HG03060 (cell line): ENCODE results near the gene RLBP1.
"Not testable (repeated sequence)": the region's sequence is repeated elsewhere in the genome, so short reads cannot be mapped to it uniquely, and the experiment has no call there.

Source experiments
- ATAC-seq: cut with Tn5 transposase; IDR thresholded peaks from one replicate; pipeline ENCODE4 v1.9.1; 2021; ENCODE audit warnings: low read depth, moderate number of reproducible peaks; ENCODE audit not compliant: unreplicated experiment

The RLBP1 gene

DNA sequence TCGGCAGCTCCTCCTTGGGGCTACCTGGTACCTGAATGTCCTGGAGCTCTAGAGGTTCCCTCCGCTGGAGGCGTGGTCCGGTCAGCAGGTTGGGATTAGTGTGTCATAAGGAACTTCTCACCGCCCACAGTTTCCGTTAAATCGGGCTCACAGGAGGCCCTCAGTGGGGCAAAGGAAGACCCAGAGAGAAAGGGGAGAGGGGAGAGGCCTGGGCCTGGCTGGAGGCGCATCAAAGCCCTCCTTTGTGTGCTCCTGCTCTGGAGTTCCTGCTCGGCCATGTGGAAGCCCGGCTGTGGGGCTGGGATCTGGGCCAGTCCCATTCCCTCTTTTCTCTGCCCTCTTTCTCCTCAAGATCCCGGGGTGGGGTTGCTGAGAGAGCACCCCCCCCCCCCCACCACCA lies at the start of gene RLBP1:
Gene RLBP1, minus strand, starts transcription at position 37 of the 400 bp plus-strand sequence. CDS start 2,604 bp downstream, outside the sequence.
- ATAC-seq, result no peak

- ATAC-seq, result not testable (repeated sequence)
Measured at GRCh38 chr15:89250142-89250541, 28.8 kb upstream of the RLBP1 start.

- no peak for ATAC-seq
Measured at GRCh38 chr15:89248584-89248983, 27.2 kb upstream of the RLBP1 start.

- ATAC-seq, result no peak
Measured at GRCh38 chr15:89247446-89247845, 26.1 kb upstream of the RLBP1 start.

DNA sequence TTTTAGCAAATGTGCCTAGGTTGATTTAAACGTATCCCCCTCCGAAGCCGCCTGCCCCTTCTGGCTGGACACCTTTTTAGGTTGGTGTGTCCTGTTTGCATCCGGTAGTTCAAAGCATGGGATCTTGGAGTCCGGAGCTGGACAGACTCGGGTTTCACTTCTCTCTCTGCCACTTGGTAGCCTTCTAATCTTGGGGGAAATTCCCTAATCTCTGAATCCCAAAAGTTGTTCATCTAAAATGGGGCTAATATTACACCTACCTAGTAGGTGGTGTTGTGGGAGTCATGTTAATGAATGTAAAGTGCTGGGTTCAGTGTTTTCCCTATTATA lies 23.2 kb upstream of the RLBP1 start:
- ATAC-seq, result no peak

GRCh38 chr15:89243691-89244573 lies 22.6 kb upstream of the RLBP1 start, which contains the start of gene FANCI:
Gene FANCI (plus strand): TSS chr15:89243979. CDS start chr15:89247648, 3,669 bp downstream.
- ATAC-seq, result peak; percentile 70

- no peak for ATAC-seq
Measured at GRCh38 chr15:89243046-89243690, 21.8 kb upstream of the RLBP1 start.

DNA sequence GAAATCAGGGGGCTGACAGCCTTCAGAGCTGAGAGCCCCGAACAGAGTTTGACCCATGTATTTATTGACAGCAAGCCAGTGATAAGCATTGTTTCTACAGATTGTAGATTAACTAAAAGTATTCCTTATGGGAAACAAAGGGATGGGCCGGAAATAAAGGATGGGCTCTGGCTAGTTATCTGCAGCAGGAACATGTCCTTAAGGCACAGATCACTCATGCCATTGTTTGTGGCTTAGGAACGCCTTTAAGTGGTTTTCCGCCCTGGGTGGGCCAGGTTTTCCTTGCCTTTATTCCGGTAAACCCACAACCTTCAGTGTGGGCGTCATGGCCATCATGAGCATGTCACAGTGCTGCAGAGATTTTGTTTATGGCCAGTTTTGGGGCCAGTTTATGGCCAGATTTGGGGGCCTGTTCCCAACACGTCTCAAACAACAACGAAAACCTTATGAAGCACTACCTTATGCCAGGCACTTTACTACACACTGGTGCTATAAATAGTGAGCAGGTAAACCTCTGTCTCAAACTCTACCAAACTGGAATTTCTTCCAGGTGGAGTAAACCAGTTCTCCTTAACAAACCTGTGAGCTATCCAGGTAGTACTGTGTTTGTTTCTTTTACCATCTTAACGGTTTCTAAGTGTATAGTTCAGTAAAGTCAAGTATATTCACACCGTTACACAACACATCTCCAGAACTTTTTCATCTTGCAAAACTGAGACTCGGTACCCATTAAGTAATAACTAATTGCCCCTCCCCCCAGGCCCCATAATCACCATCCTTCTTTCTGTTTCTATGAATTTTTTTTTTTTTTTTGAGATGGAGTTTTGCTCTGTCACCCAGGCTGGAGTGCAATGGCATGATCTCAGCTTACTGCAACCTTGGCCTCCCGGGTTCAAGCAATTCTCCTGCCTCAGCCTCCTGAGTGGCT lies 18.8 kb upstream of the RLBP1 start:
- ATAC-seq, result not testable (repeated sequence)

DNA sequence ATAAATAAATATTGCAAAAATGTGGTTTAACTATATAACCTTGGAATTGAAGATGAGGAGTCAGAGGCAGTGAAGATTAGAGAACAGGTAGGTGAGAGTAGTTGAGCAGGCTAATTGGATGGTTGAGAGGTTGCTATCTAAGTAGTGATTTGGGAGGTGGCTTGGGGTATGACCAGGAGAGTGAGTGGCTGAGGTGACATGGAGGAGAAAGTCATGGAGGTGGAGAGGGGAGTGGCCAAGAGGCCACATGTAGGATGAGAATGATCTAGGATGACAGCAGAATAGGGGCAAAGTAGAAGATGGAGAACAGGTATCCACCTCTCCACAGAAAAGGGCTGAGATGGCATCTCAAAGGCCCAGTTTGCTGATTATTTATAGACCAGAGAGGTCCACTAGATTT lies 10.5 kb upstream of the RLBP1 start:
- ATAC-seq, result no peak

- no peak for ATAC-seq
Measured at GRCh38 chr15:89230277-89230676, 8.9 kb upstream of the RLBP1 start.

- no peak for ATAC-seq
Measured at GRCh38 chr15:89227425-89227824, 6.0 kb upstream of the RLBP1 start.

- ATAC-seq, result no peak
Measured at GRCh38 chr15:89226359-89227221, 5.2 kb upstream of the RLBP1 start.

DNA sequence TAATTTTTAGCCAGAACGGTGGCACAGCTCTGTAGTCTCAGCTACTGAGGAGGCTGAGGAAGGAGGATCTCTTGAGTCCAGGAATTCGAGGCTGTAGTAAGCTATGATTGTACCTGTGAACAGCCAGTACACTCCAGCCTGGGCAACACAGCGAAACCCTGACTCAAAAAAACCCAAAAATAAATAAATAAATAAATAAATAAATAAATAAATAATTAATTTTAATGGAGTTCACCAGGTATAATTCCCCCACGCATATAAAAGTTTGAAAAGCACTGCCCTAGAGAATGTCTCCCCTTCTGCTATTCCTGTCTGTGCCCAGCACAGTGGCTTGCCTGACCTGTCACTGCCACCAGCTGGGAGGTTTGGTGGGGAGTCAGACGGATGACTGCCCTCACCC lies 4.2 kb upstream of the RLBP1 start:
- ATAC-seq, result no peak

GRCh38 chr15:89218531-89218930 lies 2.8 kb downstream of the RLBP1 start:
- ATAC-seq, result no peak

DNA sequence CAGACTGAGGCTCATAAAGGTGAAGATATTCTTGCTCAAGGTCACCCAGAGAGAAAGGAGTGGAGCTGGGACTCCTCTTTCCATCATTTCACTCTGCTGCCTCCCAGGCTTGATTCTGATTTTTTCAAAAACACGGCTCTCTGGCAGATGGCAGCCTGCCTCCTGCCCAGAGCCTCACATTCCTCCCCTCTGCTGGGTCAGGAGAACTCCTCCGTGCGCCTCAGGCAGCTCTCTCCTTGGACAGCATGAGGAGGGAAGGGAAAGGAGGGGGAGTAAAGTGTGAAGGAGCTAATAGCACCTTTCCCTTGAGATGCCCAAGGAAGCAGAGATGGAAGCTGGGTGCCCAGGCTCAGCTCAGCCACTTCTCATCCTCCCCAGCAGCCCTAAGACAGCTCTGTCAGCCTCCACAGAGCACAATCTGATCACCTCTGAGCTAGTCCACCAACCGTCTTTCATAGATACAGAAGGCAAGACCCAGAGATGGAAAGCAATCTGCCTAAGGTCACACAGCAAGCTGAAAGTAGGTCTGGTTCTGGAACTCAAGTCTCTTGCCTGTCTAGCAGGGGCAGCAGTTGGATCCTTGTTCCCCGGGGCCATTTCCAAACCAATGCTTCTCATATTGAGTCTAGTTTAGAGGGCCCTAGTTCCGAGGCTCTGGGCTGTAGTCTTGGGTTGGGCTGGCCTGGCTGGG lies 3.5 kb downstream of the RLBP1 start:
- no peak for ATAC-seq

DNA sequence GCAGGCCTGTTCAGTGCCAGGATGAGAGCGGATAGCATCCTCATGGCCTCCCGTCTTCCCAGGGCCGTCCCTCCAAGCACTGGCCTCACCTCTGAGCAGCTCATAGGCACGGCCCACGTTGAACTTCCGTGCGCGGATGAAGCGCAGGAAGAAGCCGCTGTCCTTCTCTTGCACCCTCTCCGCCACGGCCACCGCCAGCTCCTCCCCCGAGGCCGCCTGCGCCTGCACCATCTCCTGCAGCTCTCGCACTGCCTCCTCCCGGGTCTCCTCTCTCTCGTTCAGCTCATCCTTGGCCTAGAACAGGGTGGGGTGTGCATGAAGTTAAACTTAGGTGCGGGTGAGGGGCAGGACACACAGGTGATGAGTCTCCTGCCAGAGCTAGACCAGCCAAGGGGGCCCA lies 4.3 kb downstream of the RLBP1 start:
- no peak for ATAC-seq

DNA sequence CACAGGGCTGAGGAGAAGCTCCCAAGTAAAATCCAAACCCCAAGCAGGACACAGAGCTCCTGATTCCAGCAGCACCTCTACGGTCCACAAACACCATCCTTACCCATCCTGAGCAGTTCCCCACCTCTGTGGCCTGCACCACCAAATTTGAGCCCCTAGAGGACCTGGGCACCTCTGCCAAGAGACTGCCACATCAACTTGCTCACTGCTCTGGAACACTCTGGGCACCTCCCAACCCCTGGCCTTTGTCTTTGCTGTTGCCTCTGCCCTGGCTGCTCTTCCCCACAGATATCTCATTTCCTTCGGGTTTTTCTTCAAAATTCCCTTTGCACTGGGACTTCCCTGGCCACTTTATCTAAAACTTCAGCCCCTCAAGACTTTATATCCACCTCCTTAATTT lies 5.8 kb downstream of the RLBP1 start:
- no peak for ATAC-seq

- no peak for ATAC-seq
Measured at GRCh38 chr15:89211678-89212170, 9.7 kb downstream of the RLBP1 start.

DNA sequence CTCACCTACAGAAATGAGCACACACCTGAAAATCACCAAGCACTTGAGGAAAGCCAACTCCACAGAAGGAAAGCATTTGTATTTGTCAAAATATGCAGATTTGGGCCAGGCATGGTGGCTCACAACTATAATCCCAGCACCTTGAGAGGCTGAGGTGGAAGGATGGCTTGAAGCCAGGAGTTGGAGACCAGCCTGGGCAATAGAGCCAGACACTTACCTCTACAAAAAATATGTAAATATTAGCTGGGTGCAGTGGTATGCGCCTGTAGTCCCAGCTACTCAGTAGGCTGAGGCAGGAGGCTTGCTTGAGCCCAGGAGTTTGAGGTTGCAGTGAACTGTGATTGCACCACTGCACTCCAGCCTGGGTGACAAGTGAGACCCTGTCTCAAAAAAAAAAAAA lies 12.3 kb downstream of the RLBP1 start:
- ATAC-seq, result no peak
